ENCODE data around the gene CYP8B1. TPM values are rescaled to one million over a fixed set of nuclear protein-coding genes. Genes with fewer than 3 reads are reported as not detected.

Gene CYP8B1
- polyA plus RNA-seq, 3 donors, result 0.01 TPM; not detected in 2

DNA sequence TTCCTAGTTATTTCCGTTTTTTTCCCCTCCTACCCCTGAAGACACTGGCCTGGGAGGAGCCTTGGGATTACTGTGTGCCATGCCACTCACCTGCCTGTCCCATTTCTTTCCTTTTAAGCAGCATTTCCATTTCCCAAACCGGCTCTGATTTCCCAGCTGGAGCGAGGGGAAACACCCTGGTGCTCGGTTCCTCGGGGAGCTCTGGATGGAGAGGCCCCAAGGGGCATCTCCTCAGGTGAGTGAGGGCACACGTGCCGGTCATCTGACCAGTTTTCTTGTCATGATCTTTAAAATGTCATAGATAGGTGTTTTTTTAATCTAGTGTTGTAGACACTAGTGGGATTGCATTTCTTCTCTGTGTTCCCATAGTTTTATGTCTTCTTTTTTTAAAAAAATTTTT lies 33.0 kb upstream of the CYP8B1 start:
- Histone ChIP-seq H3K27ac (ENCODE audit: low read depth in 1 of 2, low read length in 2 of 2) (no peak overlapping the region), H2AFZ (ENCODE audit: insufficient read depth, low read depth, low read length, poor library complexity, severe bottlenecking) (no peak overlapping the region), H3K27me3 (ENCODE audit: control insufficient read depth in 2 of 2, insufficient read depth in 2 of 2, low read length in 2 of 2) (peaks cover 14 to 26% of the 10 kb centered on the region in 2 donors), H4K20me1 (ENCODE audit: insufficient read depth, low read length) (no peaks in the 10 kb centered on the region), H3K4me2 (replicated peaks; ENCODE audit: extremely low read depth, low read length, poor library complexity, severe bottlenecking) (no peak overlapping the region), H3K79me2 (ENCODE audit: insufficient read depth, low read length) (no peaks in the 10 kb centered on the region), H3K9me3 (replicated peaks in 1 of 2; ENCODE audit: control insufficient read depth in 1 of 2, insufficient read depth in 1 of 2, low read length in 2 of 2) (peaks cover 9 to 20% of the 10 kb centered on the region in 2 donors), H3K36me3 (replicated peaks in 1 of 2; ENCODE audit: control insufficient read depth in 1 of 2, insufficient read depth in 2 of 2, low read length in 2 of 2) (peaks cover 0 to 7% of the 10 kb centered on the region in 2 donors), H3K9ac (ENCODE audit: insufficient read depth, low read length, poor library complexity, severe bottlenecking) (no peak overlapping the region), H3K4me1 (ENCODE audit: control insufficient read depth in 1 of 2, insufficient read depth in 2 of 2, low read length in 2 of 2) (peaks cover 12% of the 10 kb centered on the region in 2 donors), H3K4me3 (replicated peaks in 1 of 3; ENCODE audit: low read depth in 2 of 3, low read length in 3 of 3) (no peak overlapping the region)
- WGBS (ENCODE audit: insufficient coverage), result 95% methylated on average over 4 of the region's 7 CpGs
- TF ChIP-seq, protein P1, sequence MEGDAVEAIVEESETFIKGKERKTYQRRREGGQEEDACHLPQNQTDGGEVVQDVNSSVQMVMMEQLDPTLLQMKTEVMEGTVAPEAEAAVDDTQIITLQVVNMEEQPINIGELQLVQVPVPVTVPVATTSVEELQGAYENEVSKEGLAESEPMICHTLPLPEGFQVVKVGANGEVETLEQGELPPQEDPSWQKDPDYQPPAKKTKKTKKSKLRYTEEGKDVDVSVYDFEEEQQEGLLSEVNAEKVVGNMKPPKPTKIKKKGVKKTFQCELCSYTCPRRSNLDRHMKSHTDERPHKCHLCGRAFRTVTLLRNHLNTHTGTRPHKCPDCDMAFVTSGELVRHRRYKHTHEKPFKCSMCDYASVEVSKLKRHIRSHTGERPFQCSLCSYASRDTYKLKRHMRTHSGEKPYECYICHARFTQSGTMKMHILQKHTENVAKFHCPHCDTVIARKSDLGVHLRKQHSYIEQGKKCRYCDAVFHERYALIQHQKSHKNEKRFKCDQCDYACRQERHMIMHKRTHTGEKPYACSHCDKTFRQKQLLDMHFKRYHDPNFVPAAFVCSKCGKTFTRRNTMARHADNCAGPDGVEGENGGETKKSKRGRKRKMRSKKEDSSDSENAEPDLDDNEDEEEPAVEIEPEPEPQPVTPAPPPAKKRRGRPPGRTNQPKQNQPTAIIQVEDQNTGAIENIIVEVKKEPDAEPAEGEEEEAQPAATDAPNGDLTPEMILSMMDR (IDR thresholded peaks at IDR 0.05), result no peak
- intact Hi-C loops (cut with micrococcal nuclease), result no loop called here
- Mint-ChIP-seq H3K4me1 (peaks cover 16% of the 10 kb centered on the region), H3K4me3 (no peak overlapping the region), H3K9me3 (peaks cover 22 to 41% (median 31%) of the 10 kb centered on the region in 7 donors), H3K27ac (no peak overlapping the region), H3K27me3 (ENCODE audit: low read depth in 3 of 3) (peaks cover 31 to 33% (median 32%) of the 10 kb centered on the region in 3 donors), H3K36me3 (peaks cover 14 to 19% of the 10 kb centered on the region in 2 donors)
- no peak for DNase-seq

DNA sequence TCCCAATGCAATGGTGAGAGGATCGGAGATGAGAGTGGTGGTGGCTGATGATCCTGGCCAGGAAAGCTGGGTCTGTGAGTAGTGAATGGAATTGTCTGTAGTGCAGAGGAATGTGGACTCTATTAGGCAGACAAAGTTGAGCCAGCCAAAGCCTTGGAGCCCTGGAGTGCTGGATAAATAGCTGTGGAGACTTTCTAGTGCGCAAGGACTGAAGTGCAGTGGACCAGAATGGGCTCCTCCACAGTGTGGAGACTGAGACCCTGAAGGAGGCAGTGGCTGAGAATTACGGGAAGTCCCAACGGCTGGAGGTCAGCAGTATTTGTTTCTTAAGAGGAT lies 31.1 kb upstream of the CYP8B1 start:
- H4K20me1 ChIP-seq (ENCODE audit: insufficient read depth, low read length), result no peaks in the 10 kb centered on the region
- no peak overlapping the region for H3K27ac ChIP-seq (ENCODE audit: low read depth in 1 of 2, low read length in 2 of 2)
- Mint-ChIP-seq H3K4me1 (peaks cover 16% of the 10 kb centered on the region), H3K36me3 (peaks cover 11 to 12% of the 10 kb centered on the region in 2 donors), H3K27ac (no peak overlapping the region), H3K27me3 (ENCODE audit: low read depth in 3 of 3) (peaks cover 32 to 34% (median 32%) of the 10 kb centered on the region in 3 donors), H3K9me3 (peaks cover 15 to 36% (median 23%) of the 10 kb centered on the region in 7 donors), H3K4me3 (peak overlapping the region; percentile 72 to 85)
- intact Hi-C loops (cut with micrococcal nuclease), result no loop called here
- H3K9ac ChIP-seq (ENCODE audit: insufficient read depth, low read length, poor library complexity, severe bottlenecking), result peak overlapping the region; percentile 56
- DNase-seq, result no peak
- H3K4me1 ChIP-seq (ENCODE audit: control insufficient read depth in 1 of 2, insufficient read depth in 2 of 2, low read length in 2 of 2), result peaks cover 12% of the 10 kb centered on the region in 2 donors
- H3K79me2 ChIP-seq (ENCODE audit: insufficient read depth, low read length), result no peaks in the 10 kb centered on the region
- no peaks in the 10 kb centered on the region for H3K36me3 ChIP-seq (replicated peaks in 1 of 2; ENCODE audit: control insufficient read depth in 1 of 2, insufficient read depth in 2 of 2, low read length in 2 of 2)
- no peak overlapping the region for H2AFZ ChIP-seq (ENCODE audit: insufficient read depth, low read depth, low read length, poor library complexity, severe bottlenecking)
- H3K4me3 ChIP-seq (replicated peaks in 1 of 3; ENCODE audit: low read depth in 2 of 3, low read length in 3 of 3), result peak overlapping the region in 1 of 3 experiments; percentile 71
- peaks cover 0 to 13% of the 10 kb centered on the region in 2 donors for H3K9me3 ChIP-seq (replicated peaks in 1 of 2; ENCODE audit: control insufficient read depth in 1 of 2, insufficient read depth in 1 of 2, low read length in 2 of 2)
- H3K4me2 ChIP-seq (replicated peaks; ENCODE audit: extremely low read depth, low read length, poor library complexity, severe bottlenecking), result peak overlapping the region; percentile 78
- H3K27me3 ChIP-seq (ENCODE audit: control insufficient read depth in 2 of 2, insufficient read depth in 2 of 2, low read length in 2 of 2), result peaks cover 14 to 26% of the 10 kb centered on the region in 2 donors
- TF ChIP-seq, protein P1 (IDR thresholded peaks at IDR 0.05), result no peak
- WGBS (ENCODE audit: insufficient coverage), result 69% methylated on average over 4 of the region's 4 CpGs
